HG02973 (cell line): Measurements from ENCODE around the gene RRBP1.
"Not testable (repeated sequence)": the region's sequence is repeated elsewhere in the genome, so short reads cannot be mapped to it uniquely, and the experiment has no call there.

Experiments used
- ATAC-seq: cut with Tn5 transposase; IDR thresholded peaks from one replicate; pipeline ENCODE4 v1.9.1; 2021; ENCODE audit warnings: moderate library complexity; ENCODE audit not compliant: unreplicated experiment

The RRBP1 gene

GRCh38 chr20:17709361-17710293, 27.6 kb upstream of the RRBP1 start:
- no peak for ATAC-seq

- no peak for ATAC-seq
These were observed 26.8 kb upstream of the RRBP1 start for GRCh38 chr20:17708675-17709360.

- ATAC-seq, result not testable (repeated sequence)
These were observed 25.9 kb upstream of the RRBP1 start for GRCh38 chr20:17707951-17708350.

- no peak for ATAC-seq
These were observed 24.6 kb upstream of the RRBP1 start for GRCh38 chr20:17706632-17707031.

- no peak for ATAC-seq
These were observed 23.9 kb upstream of the RRBP1 start for GRCh38 chr20:17705916-17706315.

GRCh38 chr20:17704589-17705317, 22.7 kb upstream of the RRBP1 start:
- no peak for ATAC-seq

- ATAC-seq, result no peak
These were observed 19.8 kb upstream of the RRBP1 start for GRCh38 chr20:17701826-17702225.

GRCh38 chr20:17700637-17701036, 18.6 kb upstream of the RRBP1 start:
- ATAC-seq, result no peak

- no peak for ATAC-seq
These were observed 17.9 kb upstream of the RRBP1 start, which contains the start of gene BANF2 for GRCh38 chr20:17699931-17700351. Gene BANF2 (plus strand): TSS chr20:17699966. CDS start chr20:17725026, 25,060 bp downstream.

- ATAC-seq, result no peak
These were observed 16.3 kb upstream of the RRBP1 start for GRCh38 chr20:17698384-17698783.

- no peak for ATAC-seq
These were observed 15.1 kb upstream of the RRBP1 start for GRCh38 chr20:17697171-17697570.

- ATAC-seq, result no peak
These were observed 14.2 kb upstream of the RRBP1 start for GRCh38 chr20:17696287-17696686.

GRCh38 chr20:17694767-17695166, 12.7 kb upstream of the RRBP1 start:
- no peak for ATAC-seq

- no peak for ATAC-seq
These were observed 11.5 kb upstream of the RRBP1 start for GRCh38 chr20:17693444-17694001.

- ATAC-seq, result no peak
These were observed 9.7 kb upstream of the RRBP1 start for GRCh38 chr20:17691758-17692157.

- ATAC-seq, result no peak
These were observed 8.1 kb upstream of the RRBP1 start for GRCh38 chr20:17690144-17690543.

GRCh38 chr20:17688965-17689364, 6.9 kb upstream of the RRBP1 start:
- no peak for ATAC-seq

- ATAC-seq, result no peak
These were observed 5.8 kb upstream of the RRBP1 start for GRCh38 chr20:17687800-17688199.

- no peak for ATAC-seq
These were observed 3.1 kb upstream of the RRBP1 start for GRCh38 chr20:17685168-17685567.

GRCh38 chr20:17684077-17684888, 2.2 kb upstream of the RRBP1 start:
- ATAC-seq, result no peak
